Measurements from ENCODE around the gene GOLT1A. TPM values are rescaled to one million over a fixed set of nuclear protein-coding genes. Genes with fewer than 3 reads are reported as not detected.

GOLT1A gene
- total RNA-seq, 1 donor from 2014 or later, result not detected

- DNase-seq (ENCODE audit: low read depth), result no peak
Measured at GRCh38 chr1:204194080-204194479, 19.7 kb downstream of the GOLT1A start.

- DNase-seq (ENCODE audit: low read depth), result no peak
Measured at GRCh38 chr1:204192589-204193352, 21.0 kb downstream of the GOLT1A start.

GRCh38 chr1:204192046-204192445 lies 21.7 kb downstream of the GOLT1A start:
- DNase-seq (ENCODE audit: low read depth), result no peak

- no peak for DNase-seq (ENCODE audit: low read depth)
Measured at GRCh38 chr1:204191456-204191855, 22.3 kb downstream of the GOLT1A start.

GRCh38 chr1:204190212-204191211 lies 23.3 kb downstream of the GOLT1A start:
- DNase-seq (ENCODE audit: low read depth), result peak; percentile 43

GRCh38 chr1:204188959-204189639 lies 24.7 kb downstream of the GOLT1A start:
- DNase-seq (ENCODE audit: low read depth), result no peak

GRCh38 chr1:204186597-204186996 lies 27.2 kb downstream of the GOLT1A start:
- no peak for DNase-seq (ENCODE audit: low read depth)

- no peak for DNase-seq (ENCODE audit: low read depth)
Measured at GRCh38 chr1:204181116-204181515, 32.7 kb downstream of the GOLT1A start.

- peak; percentile 79 for DNase-seq (ENCODE audit: low read depth)
Measured at GRCh38 chr1:204180133-204180532, 33.7 kb downstream of the GOLT1A start.

GRCh38 chr1:204178487-204179281 lies 35.1 kb downstream of the GOLT1A start:
- DNase-seq (ENCODE audit: low read depth), result no peak

- no peak for DNase-seq (ENCODE audit: low read depth)
Measured at GRCh38 chr1:204177133-204177532, 36.7 kb downstream of the GOLT1A start.

- DNase-seq (ENCODE audit: low read depth), result no peak
Measured at GRCh38 chr1:204176049-204176448, 37.7 kb downstream of the GOLT1A start.

GRCh38 chr1:204174958-204175357 lies 38.8 kb downstream of the GOLT1A start:
- DNase-seq (ENCODE audit: low read depth), result no peak

- DNase-seq (ENCODE audit: low read depth), result no peak
Measured at GRCh38 chr1:204172404-204173029, 41.3 kb downstream of the GOLT1A start.

GRCh38 chr1:204171751-204172178 lies 42.0 kb downstream of the GOLT1A start:
- DNase-seq (ENCODE audit: low read depth), result no peak

GRCh38 chr1:204170494-204171155 lies 43.2 kb downstream of the GOLT1A start:
- no peak for DNase-seq (ENCODE audit: low read depth)

GRCh38 chr1:204169858-204170257 lies 43.9 kb downstream of the GOLT1A start:
- DNase-seq (ENCODE audit: low read depth), result no peak

GRCh38 chr1:204167730-204168129 lies 46.1 kb downstream of the GOLT1A start:
- no peak for DNase-seq (ENCODE audit: low read depth)

- no peak for DNase-seq (ENCODE audit: low read depth)
Measured at GRCh38 chr1:204166219-204166618, 47.6 kb downstream of the GOLT1A start, which contains the start of gene REN. TSS of gene REN (minus strand) at chr1:204166337. CDS start at chr1:204166293, 44 bp downstream.

All from myocyte (in vitro differentiated cells).